ENCODE data around the gene SEC63.
"Not testable (repeated sequence)": the region's sequence is repeated elsewhere in the genome, so short reads cannot be mapped to it uniquely, and the experiment has no call there.

The SEC63 gene

GRCh38 chr6:107917451-107918375, 40.3 kb downstream of the SEC63 start:
- DNase-seq (ENCODE audit: low read depth): no peak
- no peak overlapping the region for H3K4me3 ChIP-seq (ENCODE audit: control insufficient read depth, low read depth, low read length)
- TF ChIP-seq CTCF (conservative IDR thresholded peaks at IDR 0.05; ENCODE audit: control insufficient read depth, insufficient read depth, low read depth, low read length): no peak

GRCh38 chr6:107916961-107917360, 41.0 kb downstream of the SEC63 start:
- not testable (repeated sequence) for H3K4me3 ChIP-seq (ENCODE audit: control insufficient read depth, low read depth, low read length); DNase-seq (ENCODE audit: low read depth)

GRCh38 chr6:107911692-107912091, 46.3 kb downstream of the SEC63 start:
- no peak for TF ChIP-seq CTCF (conservative IDR thresholded peaks at IDR 0.05; ENCODE audit: control insufficient read depth, insufficient read depth, low read depth, low read length)
- no peak overlapping the region for H3K4me3 ChIP-seq (ENCODE audit: control insufficient read depth, low read depth, low read length)
- DNase-seq (ENCODE audit: low read depth): no peak

- no peak for DNase-seq (ENCODE audit: low read depth)
- no peak for TF ChIP-seq CTCF (conservative IDR thresholded peaks at IDR 0.05; ENCODE audit: control insufficient read depth, insufficient read depth, low read depth, low read length)
- no peak overlapping the region for H3K4me3 ChIP-seq (ENCODE audit: control insufficient read depth, low read depth, low read length)
Observed at GRCh38 chr6:107894809-107895396, 63.1 kb downstream of the SEC63 start.

GRCh38 chr6:107890431-107890830, 67.6 kb downstream of the SEC63 start:
- DNase-seq (ENCODE audit: low read depth); H3K4me3 ChIP-seq (ENCODE audit: control insufficient read depth, low read depth, low read length): not testable (repeated sequence)

GRCh38 chr6:107885950-107886349, 72.1 kb downstream of the SEC63 start:
- DNase-seq (ENCODE audit: low read depth); H3K4me3 ChIP-seq (ENCODE audit: control insufficient read depth, low read depth, low read length): not testable (repeated sequence)

- no peak for DNase-seq (ENCODE audit: low read depth)
- no peak for TF ChIP-seq CTCF (conservative IDR thresholded peaks at IDR 0.05; ENCODE audit: control insufficient read depth, insufficient read depth, low read depth, low read length)
- no peak overlapping the region for H3K4me3 ChIP-seq (ENCODE audit: control insufficient read depth, low read depth, low read length)
Observed at GRCh38 chr6:107879941-107880340, 78.1 kb downstream of the SEC63 start.

- no peak overlapping the region for H3K4me3 ChIP-seq (ENCODE audit: control insufficient read depth, low read depth, low read length)
- TF ChIP-seq CTCF (conservative IDR thresholded peaks at IDR 0.05; ENCODE audit: control insufficient read depth, insufficient read depth, low read depth, low read length): no peak
- no peak for DNase-seq (ENCODE audit: low read depth)
Observed at GRCh38 chr6:107877968-107878367, 80.0 kb downstream of the SEC63 start.

Data from fibroblast of mammary gland (primary cell).